Large intestine (tissue), 3 donors: ENCODE measurements around the gene SLC23A1. TPM values are rescaled to one million over a fixed set of nuclear protein-coding genes. Genes with fewer than 3 reads are reported as not detected.

Experiments
- DNase-seq, 2 donors: peaks; one replicate each; pipeline versions ENCODE4 v3.0.0 to v3.0.0-alpha.2; 2013
- H3K27ac ChIP-seq: one replicate; pipeline ENCODE4 v1.5.1; 2013; ENCODE audit warnings: low read length
- H3K27me3 ChIP-seq: 2 replicates; pipeline ENCODE4 v1.6.1; 2013; ENCODE audit warnings: low read length; ENCODE audit not compliant: control insufficient read depth, insufficient read depth
- H3K36me3 ChIP-seq: 2 replicates; pipeline ENCODE4 v1.6.1; 2013; ENCODE audit warnings: low read length; ENCODE audit not compliant: control insufficient read depth, insufficient read depth
- H3K4me1 ChIP-seq: one replicate; pipeline ENCODE4 v1.6.1; 2013; ENCODE audit warnings: low read length; ENCODE audit not compliant: control insufficient read depth, insufficient read depth
- H3K4me3 ChIP-seq: one replicate; pipeline ENCODE4 v1.5.1; 2013; ENCODE audit warnings: low read length
- H3K9me3 ChIP-seq: one replicate; pipeline ENCODE4 v1.6.1; 2013; ENCODE audit warnings: mild to moderate bottlenecking, low read depth, low read length, moderate library complexity; ENCODE audit not compliant: control insufficient read depth
- whole genome bisulfite sequencing: methylation state at CpG from one replicate; pipeline ENCODE4 v1.1.5; 2013; ENCODE audit warnings: low lambda C conversion rate; ENCODE audit not compliant: insufficient coverage; 5-methylcytosine and 5-hydroxymethylcytosine counted together
- polyA plus RNA-seq: library from polyadenylated mRNA; unstranded; fragments of 120-200 nt; gene quantifications from one replicate; pipeline ENCODE4 v1.2.1, GENCODE V29; 2013

Gene SLC23A1
- polyA plus RNA-seq, 1 donor: 49.8 TPM

GRCh38 chr5:139396691-139397090 lies 13.6 kb upstream of the SLC23A1 start:
- Histone ChIP-seq H3K27ac (no peak overlapping the region), H3K4me1 (peaks cover 17% of the 10 kb centered on the region), H3K9me3 (peaks cover 6% of the 10 kb centered on the region), H3K27me3 (peaks cover 43% of the 10 kb centered on the region), H3K36me3 (peaks cover 2% of the 10 kb centered on the region), H3K4me3 (no peak overlapping the region)
- no peak for DNase-seq
- WGBS: no CpG with 5 or more reads among the region's 8 CpGs

- H3K9me3 ChIP-seq: peaks cover 6% of the 10 kb centered on the region
- no peaks in the 10 kb centered on the region for H3K36me3 ChIP-seq
- no peak for DNase-seq
- 100% methylated on average over 1 of the region's 8 CpGs for WGBS
- peaks cover 17% of the 10 kb centered on the region for H3K4me1 ChIP-seq
- H3K27me3 ChIP-seq: peaks cover 43% of the 10 kb centered on the region
- no peak overlapping the region for H3K4me3 ChIP-seq
- H3K27ac ChIP-seq: no peak overlapping the region
Observed at GRCh38 chr5:139395844-139396640, 12.9 kb upstream of the SLC23A1 start.

- Histone ChIP-seq H3K4me1 (peaks cover 17% of the 10 kb centered on the region), H3K27me3 (peaks cover 43% of the 10 kb centered on the region), H3K9me3 (peaks cover 6% of the 10 kb centered on the region), H3K4me3 (peak within 1 kb of the TSS; percentile 21), H3K27ac (no peak within 1 kb of the TSS), H3K36me3 (no peaks in the 10 kb centered on the region)
- DNase-seq: no peak
- no CpG with 5 or more reads among the region's 76 CpGs for WGBS
Observed at GRCh38 chr5:139394654-139395566, 11.8 kb upstream of the SLC23A1 start, which contains the start of gene PROB1. PROB1 (minus strand) TSS chr5:139395104; CDS start chr5:139395081, 23 bp downstream.

DNA sequence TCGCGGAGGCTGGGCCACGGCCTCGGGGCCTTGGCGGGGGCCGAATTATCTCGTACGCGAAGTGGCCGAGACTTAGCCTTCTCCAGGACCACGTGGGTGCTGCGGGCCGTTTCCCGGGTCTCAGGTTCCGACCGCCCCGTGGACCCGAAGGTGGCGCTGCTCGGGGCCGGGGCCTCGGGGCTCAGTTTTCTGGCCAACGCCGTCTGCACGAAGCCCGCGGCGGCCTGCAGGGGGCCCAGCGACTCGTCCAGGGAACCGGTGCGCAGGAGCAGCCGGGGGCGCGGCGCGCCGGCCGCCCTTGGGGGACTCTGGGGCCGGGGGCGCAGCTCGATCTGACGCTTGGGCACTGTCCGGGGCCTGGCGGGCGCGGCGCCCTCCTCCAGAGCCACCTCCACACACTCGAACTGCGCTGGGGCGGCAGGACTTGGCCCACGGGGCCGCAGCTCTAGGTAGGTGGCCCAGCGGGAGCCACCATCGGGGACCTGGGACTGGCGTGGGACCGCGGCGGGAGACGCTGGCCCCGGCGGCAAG lies 11.1 kb upstream of the SLC23A1 start:
- Histone ChIP-seq H3K4me3 (peak overlapping the region; percentile 17), H3K4me1 (peaks cover 17% of the 10 kb centered on the region), H3K9me3 (peaks cover 6% of the 10 kb centered on the region), H3K27me3 (peaks cover 43% of the 10 kb centered on the region), H3K36me3 (no peaks in the 10 kb centered on the region), H3K27ac (no peak overlapping the region)
- WGBS: no CpG with 5 or more reads among the region's 62 CpGs
- peak in 1 of 2 donors; percentile 60 for DNase-seq

- Histone ChIP-seq H3K4me3 (peak overlapping the region; percentile 38), H3K9me3 (peaks cover 6% of the 10 kb centered on the region), H3K4me1 (peaks cover 17% of the 10 kb centered on the region), H3K27me3 (peaks cover 43% of the 10 kb centered on the region), H3K36me3 (no peaks in the 10 kb centered on the region), H3K27ac (no peak overlapping the region)
- no peak for DNase-seq
- WGBS: no CpG with 5 or more reads among the region's 49 CpGs
Observed at GRCh38 chr5:139393497-139394122, 10.5 kb upstream of the SLC23A1 start.

DNA sequence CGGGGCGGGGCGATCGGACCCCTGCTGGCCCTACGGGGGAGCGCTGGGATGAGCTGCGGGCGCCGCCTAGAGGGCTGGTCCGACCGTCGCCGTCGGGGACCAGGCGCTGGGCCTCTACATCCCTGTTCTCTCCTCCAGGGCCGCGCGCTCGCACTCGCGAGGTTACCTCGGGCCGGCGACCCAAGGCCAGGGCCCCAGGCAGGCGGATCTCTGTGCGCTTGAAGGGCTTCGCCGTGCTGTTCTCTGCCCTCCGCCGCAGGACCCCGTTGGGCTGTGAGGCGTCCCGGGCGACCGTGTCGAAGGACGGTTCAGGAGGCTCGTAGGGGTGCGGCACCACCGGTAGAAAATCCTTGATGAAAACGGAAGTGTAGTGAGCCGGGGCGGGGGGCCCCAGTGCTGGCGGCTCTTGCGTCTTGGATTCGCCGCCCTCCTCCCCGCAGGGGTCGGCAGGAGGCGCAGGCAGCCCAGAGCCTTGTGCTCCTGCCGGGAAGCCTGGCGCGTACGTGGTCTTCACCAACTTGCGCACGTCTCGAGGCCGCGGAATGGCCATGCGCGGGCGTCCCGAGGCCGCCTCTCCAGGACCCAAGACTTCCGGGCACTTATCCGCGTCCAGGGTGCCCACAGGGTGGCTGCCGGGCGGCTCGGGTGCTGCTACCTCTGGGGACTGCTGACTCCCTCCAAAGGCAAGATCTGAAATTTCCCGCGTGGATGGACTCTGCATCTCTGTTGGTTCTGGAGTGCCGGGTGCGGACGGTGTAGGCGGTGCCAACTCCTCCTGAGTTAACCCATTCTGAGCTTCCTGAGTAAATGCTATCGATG lies 9.8 kb upstream of the SLC23A1 start:
- Histone ChIP-seq H3K9me3 (peaks cover 6% of the 10 kb centered on the region), H3K36me3 (no peaks in the 10 kb centered on the region), H3K27me3 (peaks cover 43% of the 10 kb centered on the region), H3K4me1 (peaks cover 22% of the 10 kb centered on the region), H3K27ac (no peak overlapping the region), H3K4me3 (peak overlapping the region; percentile 38)
- WGBS: no CpG with 5 or more reads among the region's 77 CpGs
- DNase-seq: peak; percentile 54 to 70

DNA sequence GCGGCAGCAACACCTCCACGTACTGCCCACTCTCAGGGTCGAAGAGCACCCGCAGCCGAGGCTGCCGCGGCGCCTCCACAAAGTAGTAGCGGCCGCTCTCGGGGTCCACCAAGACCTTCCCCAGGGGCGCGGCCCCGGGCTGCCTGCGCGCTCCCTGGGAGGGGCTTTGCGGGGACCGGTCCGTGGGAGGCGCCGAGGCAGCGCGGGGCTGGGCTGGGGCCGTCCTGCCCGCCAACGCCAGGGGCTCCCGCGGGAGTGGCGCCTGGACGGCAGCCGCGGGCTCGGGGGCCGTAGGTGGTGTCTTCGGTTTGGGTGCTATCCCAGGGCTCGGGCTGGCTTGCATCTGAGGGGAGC lies 9.2 kb upstream of the SLC23A1 start:
- no CpG with 5 or more reads among the region's 36 CpGs for WGBS
- no peak for DNase-seq
- H3K4me1 ChIP-seq: peaks cover 27% of the 10 kb centered on the region
- no peaks in the 10 kb centered on the region for H3K36me3 ChIP-seq
- H3K9me3 ChIP-seq: peaks cover 6% of the 10 kb centered on the region
- H3K4me3 ChIP-seq: peak overlapping the region; percentile 38
- H3K27ac ChIP-seq: no peak overlapping the region
- peaks cover 43% of the 10 kb centered on the region for H3K27me3 ChIP-seq

DNA sequence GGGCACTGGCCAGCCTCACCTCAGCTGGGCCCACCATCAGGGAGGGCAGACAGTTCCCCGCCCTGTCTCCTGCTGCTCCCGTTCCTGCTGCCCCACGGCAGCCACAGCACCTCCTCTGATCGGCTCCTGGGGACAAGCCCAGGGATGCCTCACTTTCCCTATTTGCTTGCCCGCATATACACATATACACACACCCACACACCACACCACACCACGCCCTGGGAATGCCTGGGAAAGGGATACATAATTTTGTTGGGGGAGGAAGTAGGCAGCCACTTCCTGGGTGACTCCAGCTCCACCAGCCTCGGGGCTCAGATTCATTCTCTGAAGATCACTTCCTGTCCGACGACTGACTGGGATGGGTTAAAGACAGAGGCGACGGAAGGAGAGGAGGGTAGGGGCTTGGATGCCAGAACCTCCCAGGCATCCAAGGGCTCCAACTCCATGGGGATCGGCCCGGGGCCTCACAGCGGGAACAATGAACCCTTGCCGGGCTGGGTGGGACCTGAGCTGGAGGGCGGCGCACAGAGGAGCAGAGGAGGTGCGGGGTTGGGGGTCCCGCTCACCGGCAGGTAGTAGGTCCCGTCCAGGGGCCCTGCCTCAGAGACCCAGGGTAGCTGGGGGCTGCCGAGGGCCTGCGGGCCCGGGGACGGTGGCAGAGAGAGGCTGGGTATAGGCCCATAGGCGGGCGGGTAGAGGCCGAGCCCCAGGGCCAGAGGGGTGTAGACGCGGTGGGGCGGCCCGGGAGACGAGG lies 8.7 kb upstream of the SLC23A1 start:
- peak overlapping the region; percentile 6 for H3K4me3 ChIP-seq
- no CpG with 5 or more reads among the region's 33 CpGs for WGBS
- DNase-seq: no peak
- no peaks in the 10 kb centered on the region for H3K36me3 ChIP-seq
- H3K9me3 ChIP-seq: peaks cover 6% of the 10 kb centered on the region
- H3K27me3 ChIP-seq: peaks cover 43% of the 10 kb centered on the region
- H3K4me1 ChIP-seq: peaks cover 27% of the 10 kb centered on the region
- no peak overlapping the region for H3K27ac ChIP-seq
